Neural cell (in vitro differentiated cells): ENCODE results near the gene MAML3. TPM values are rescaled to one million over a fixed set of nuclear protein-coding genes. Genes with fewer than 3 reads are reported as not detected.

Source experiments
- H2AFZ ChIP-seq: fragments of 200-600, 300-800 bp; sonication (generic), shearing (Covaris generic); 2 replicates; pipeline ENCODE4 v1.6.0; 2014; ENCODE audit warnings: low read depth, mild to moderate bottlenecking, antibody characterized with exemption, low read length, moderate library complexity
- H3F3A ChIP-seq: fragments of 200-600 bp; shearing (Covaris generic); 2 replicates; pipeline ENCODE4 v1.6.1; 2016; ENCODE audit warnings: mild to moderate bottlenecking, moderate library complexity, mixed read lengths, antibody characterized with exemption, low read length; ENCODE audit not compliant: insufficient read depth, poor library complexity, severe bottlenecking
- H3K27ac ChIP-seq: fragments of 200-600, 300-800 bp; sonication (generic), shearing (Covaris generic); 2 replicates; pipeline ENCODE4 v1.5.1; 2014; ENCODE audit warnings: mild to moderate bottlenecking, low read length, moderate library complexity
- H3K27me3 ChIP-seq: fragments of 300-800, 200-600 bp; sonication (generic), shearing (Covaris generic); 2 replicates; pipeline ENCODE4 v1.6.0; 2014; ENCODE audit warnings: mild to moderate bottlenecking, low read depth, low read length, moderate library complexity; ENCODE audit not compliant: insufficient read depth
- H3K36me3 ChIP-seq: fragments of 300-800, 200-600 bp; sonication (generic), shearing (Covaris generic); 2 replicates; pipeline ENCODE4 v1.5.1; 2014; ENCODE audit warnings: mild to moderate bottlenecking, antibody characterized with exemption, low read length, moderate library complexity; ENCODE audit not compliant: insufficient read depth
- H3K4me2 ChIP-seq: fragments of 300-800, 200-600 bp; sonication (generic), shearing (Covaris generic); 2 replicates; pipeline ENCODE4 v1.6.0; 2014; ENCODE audit warnings: mild to moderate bottlenecking, low read length
- H3K4me3 ChIP-seq: fragments of 300-800, 200-600 bp; sonication (generic), shearing (Covaris generic); 2 replicates; pipeline ENCODE4 v1.5.1; 2014; ENCODE audit warnings: mild to moderate bottlenecking, low read length, moderate library complexity
- H3K79me2 ChIP-seq: fragments of 200-600 bp; shearing (Covaris generic); replicated peaks from 2 replicates; pipeline ENCODE4 v1.6.0; 2014; ENCODE audit warnings: mild to moderate bottlenecking, low read length, moderate library complexity; ENCODE audit not compliant: insufficient read depth
- H3K9ac ChIP-seq: fragments of 300-800, 200-600 bp; sonication (generic), shearing (Covaris generic); 2 replicates; pipeline ENCODE4 v1.6.1; 2016; ENCODE audit warnings: mild to moderate bottlenecking, low read length, mixed read lengths
- H3K9me2 ChIP-seq: fragments of 200-600 bp; shearing (Covaris generic); 2 replicates; pipeline ENCODE4 v1.6.1; 2016; ENCODE audit warnings: mild to moderate bottlenecking, low read length, mixed read lengths; ENCODE audit not compliant: insufficient read depth
- H3K9me3 ChIP-seq: fragments of 200-600, 300-800 bp; sonication (generic), shearing (Covaris generic); 2 replicates; pipeline ENCODE4 v1.6.1; 2016; ENCODE audit warnings: mild to moderate bottlenecking, mixed run types, low read length, moderate library complexity, mixed read lengths
- H4K20me1 ChIP-seq: fragments of 200-600 bp; shearing (Covaris generic); 2 replicates; pipeline ENCODE4 v1.6.1; 2016; ENCODE audit warnings: mild to moderate bottlenecking, mixed run types; ENCODE audit not compliant: insufficient read depth
- EP300 ChIP-seq: fragments of 450-650 bp; conservative IDR thresholded peaks from 2 replicates; pipeline ENCODE4 v1.6.1; 2014; ENCODE audit warnings: antibody characterized with exemption, mild to moderate bottlenecking, moderate library complexity; ENCODE audit not compliant: poor library complexity, severe bottlenecking
- EZH2 ChIP-seq: fragments of 200-600, 300-800 bp; shearing (Covaris generic), sonication (generic); IDR thresholded peaks from 2 replicates; pipeline ENCODE4 v1.6.1; 2014; ENCODE audit warnings: antibody characterized with exemption, low read length, borderline replicate concordance, mild to moderate bottlenecking; ENCODE audit not compliant: insufficient read depth, poor library complexity, severe bottlenecking
- MXI1 ChIP-seq: fragments of 450-650 bp; conservative IDR thresholded peaks from 2 replicates; pipeline ENCODE4 v1.6.1; 2014; ENCODE audit warnings: antibody characterized with exemption, mild to moderate bottlenecking; ENCODE audit not compliant: poor library complexity, severe bottlenecking
- POLR2AphosphoS5 ChIP-seq: IDR thresholded peaks from 2 replicates; pipeline ENCODE4 v1.6.1; 2012
- RAD21 ChIP-seq: fragments of 450-650 bp; conservative IDR thresholded peaks from 2 replicates; pipeline ENCODE4 v1.6.1; 2014; ENCODE audit warnings: antibody characterized with exemption, mild to moderate bottlenecking, moderate library complexity
- SMC3 ChIP-seq: fragments of 450-650 bp; conservative IDR thresholded peaks from 2 replicates; pipeline ENCODE4 v1.6.1; 2014; ENCODE audit warnings: antibody characterized with exemption, mild to moderate bottlenecking, moderate library complexity; ENCODE audit not compliant: poor library complexity
- TAF1 ChIP-seq: IDR thresholded peaks from 2 replicates; pipeline ENCODE4 v1.6.1; 2012; ENCODE audit warnings: low read depth
- polyA plus RNA-seq: library from polyadenylated mRNA; depleted of rRNA; stranded (reverse); fragments of >200 nt; gene quantifications from 2 replicates; pipeline ENCODE4 v1.2.3, GENCODE V29; 2014
- TF ChIP-seq, protein P1 (sequence below): fragments of 450-650 bp; IDR thresholded peaks from 2 replicates; pipeline ENCODE4 v1.5.1; 2014; ENCODE audit warnings: antibody characterized with exemption, mild to moderate bottlenecking, moderate library complexity; ENCODE audit not compliant: poor library complexity, severe bottlenecking
- TF ChIP-seq, protein P2 (sequence below): IDR thresholded peaks from 2 replicates; pipeline ENCODE4 v1.6.1; 2012; ENCODE audit warnings: borderline replicate concordance

MAML3 gene
- polyA plus RNA-seq, 1 donor from 2014 or later, result 10.2 TPM

DNA sequence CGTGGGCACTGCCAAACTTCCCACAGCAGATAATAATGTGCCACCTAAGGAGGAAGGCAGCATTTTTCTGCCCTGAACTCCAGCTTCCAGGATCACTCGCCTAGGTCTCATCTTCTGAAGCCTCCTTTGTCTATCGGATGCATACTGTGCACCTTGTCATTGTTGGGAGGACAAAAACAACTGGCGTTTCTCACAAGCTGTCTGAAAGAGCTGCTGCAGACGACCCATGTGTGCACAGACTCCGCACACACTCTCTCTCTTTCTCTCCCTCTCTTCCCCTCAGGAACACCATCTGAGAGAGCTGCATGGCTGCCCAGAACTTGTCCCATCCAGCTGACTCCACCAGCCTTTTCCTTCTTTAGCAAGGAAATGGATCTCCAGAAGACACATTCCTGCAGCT is 83.0 kb downstream of the MAML3 start:
- no peaks in the 10 kb centered on the region for H3K9me2 ChIP-seq
- no peaks in the 10 kb centered on the region for H4K20me1 ChIP-seq
- no peak overlapping the region for H3K4me2 ChIP-seq
- no peaks in the 10 kb centered on the region for H3K9me3 ChIP-seq
- H3F3A ChIP-seq, result no peaks in the 10 kb centered on the region
- H3K27ac ChIP-seq, result no peak overlapping the region
- no peak overlapping the region for H3K4me3 ChIP-seq
- H2AFZ ChIP-seq, result no peak overlapping the region
- H3K9ac ChIP-seq, result no peak overlapping the region
- no peaks in the 10 kb centered on the region for H3K27me3 ChIP-seq
- TF ChIP-seq, protein P1, sequence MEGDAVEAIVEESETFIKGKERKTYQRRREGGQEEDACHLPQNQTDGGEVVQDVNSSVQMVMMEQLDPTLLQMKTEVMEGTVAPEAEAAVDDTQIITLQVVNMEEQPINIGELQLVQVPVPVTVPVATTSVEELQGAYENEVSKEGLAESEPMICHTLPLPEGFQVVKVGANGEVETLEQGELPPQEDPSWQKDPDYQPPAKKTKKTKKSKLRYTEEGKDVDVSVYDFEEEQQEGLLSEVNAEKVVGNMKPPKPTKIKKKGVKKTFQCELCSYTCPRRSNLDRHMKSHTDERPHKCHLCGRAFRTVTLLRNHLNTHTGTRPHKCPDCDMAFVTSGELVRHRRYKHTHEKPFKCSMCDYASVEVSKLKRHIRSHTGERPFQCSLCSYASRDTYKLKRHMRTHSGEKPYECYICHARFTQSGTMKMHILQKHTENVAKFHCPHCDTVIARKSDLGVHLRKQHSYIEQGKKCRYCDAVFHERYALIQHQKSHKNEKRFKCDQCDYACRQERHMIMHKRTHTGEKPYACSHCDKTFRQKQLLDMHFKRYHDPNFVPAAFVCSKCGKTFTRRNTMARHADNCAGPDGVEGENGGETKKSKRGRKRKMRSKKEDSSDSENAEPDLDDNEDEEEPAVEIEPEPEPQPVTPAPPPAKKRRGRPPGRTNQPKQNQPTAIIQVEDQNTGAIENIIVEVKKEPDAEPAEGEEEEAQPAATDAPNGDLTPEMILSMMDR, result no peak
- TF ChIP-seq RAD21 (no peak), EZH2 (no peak), TAF1 (no peak), SMC3 (no peak), MXI1 (no peak), EP300 (no peak), POLR2AphosphoS5 (no peak)
- TF ChIP-seq, protein P2, sequence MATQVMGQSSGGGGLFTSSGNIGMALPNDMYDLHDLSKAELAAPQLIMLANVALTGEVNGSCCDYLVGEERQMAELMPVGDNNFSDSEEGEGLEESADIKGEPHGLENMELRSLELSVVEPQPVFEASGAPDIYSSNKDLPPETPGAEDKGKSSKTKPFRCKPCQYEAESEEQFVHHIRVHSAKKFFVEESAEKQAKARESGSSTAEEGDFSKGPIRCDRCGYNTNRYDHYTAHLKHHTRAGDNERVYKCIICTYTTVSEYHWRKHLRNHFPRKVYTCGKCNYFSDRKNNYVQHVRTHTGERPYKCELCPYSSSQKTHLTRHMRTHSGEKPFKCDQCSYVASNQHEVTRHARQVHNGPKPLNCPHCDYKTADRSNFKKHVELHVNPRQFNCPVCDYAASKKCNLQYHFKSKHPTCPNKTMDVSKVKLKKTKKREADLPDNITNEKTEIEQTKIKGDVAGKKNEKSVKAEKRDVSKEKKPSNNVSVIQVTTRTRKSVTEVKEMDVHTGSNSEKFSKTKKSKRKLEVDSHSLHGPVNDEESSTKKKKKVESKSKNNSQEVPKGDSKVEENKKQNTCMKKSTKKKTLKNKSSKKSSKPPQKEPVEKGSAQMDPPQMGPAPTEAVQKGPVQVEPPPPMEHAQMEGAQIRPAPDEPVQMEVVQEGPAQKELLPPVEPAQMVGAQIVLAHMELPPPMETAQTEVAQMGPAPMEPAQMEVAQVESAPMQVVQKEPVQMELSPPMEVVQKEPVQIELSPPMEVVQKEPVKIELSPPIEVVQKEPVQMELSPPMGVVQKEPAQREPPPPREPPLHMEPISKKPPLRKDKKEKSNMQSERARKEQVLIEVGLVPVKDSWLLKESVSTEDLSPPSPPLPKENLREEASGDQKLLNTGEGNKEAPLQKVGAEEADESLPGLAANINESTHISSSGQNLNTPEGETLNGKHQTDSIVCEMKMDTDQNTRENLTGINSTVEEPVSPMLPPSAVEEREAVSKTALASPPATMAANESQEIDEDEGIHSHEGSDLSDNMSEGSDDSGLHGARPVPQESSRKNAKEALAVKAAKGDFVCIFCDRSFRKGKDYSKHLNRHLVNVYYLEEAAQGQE, result no peak
- H3K79me2 ChIP-seq, result peaks cover 12% of the 10 kb centered on the region
- no peaks in the 10 kb centered on the region for H3K36me3 ChIP-seq

DNA sequence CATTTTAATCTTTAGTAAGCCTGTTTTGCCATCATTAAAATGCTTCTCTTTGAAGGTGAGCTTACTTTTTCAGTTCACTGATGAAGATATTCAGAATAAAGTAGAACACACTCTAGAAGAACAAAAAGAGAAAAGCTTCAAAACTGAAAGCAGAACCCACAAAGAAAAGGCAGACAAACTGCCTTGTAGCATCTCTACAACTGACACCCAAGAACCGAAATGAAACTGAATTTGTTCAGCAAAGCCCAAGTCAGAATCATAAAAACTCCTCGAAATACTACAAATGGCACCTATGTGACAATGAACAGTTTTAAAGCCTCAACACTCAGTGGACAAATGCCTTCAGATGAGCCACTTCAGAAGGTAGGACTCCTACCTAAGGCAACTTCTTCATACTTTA is 83.6 kb downstream of the MAML3 start:
- Histone ChIP-seq H3K4me2 (no peak overlapping the region), H3F3A (no peaks in the 10 kb centered on the region), H3K36me3 (no peaks in the 10 kb centered on the region)

More for the DNA sequence above, 83.6 kb downstream of the MAML3 start:
- Histone ChIP-seq H4K20me1 (no peaks in the 10 kb centered on the region), H2AFZ (no peak overlapping the region), H3K27me3 (no peaks in the 10 kb centered on the region), H3K9ac (no peak overlapping the region), H3K79me2 (peaks cover 14% of the 10 kb centered on the region), H3K4me3 (no peak overlapping the region), H3K9me3 (no peaks in the 10 kb centered on the region), H3K27ac (no peak overlapping the region), H3K9me2 (no peaks in the 10 kb centered on the region)
- TF ChIP-seq, protein P2, result no peak
- TF ChIP-seq TAF1, result no peak
- TF ChIP-seq, protein P1, result no peak
- TF ChIP-seq POLR2AphosphoS5, result no peak
- no peak for TF ChIP-seq EP300
- no peak for TF ChIP-seq SMC3
- no peak for TF ChIP-seq EZH2
- no peak for TF ChIP-seq RAD21
- no peak for TF ChIP-seq MXI1
